Spleen (tissue), 7 donors: ENCODE measurements around the gene ADGRG4.

Experiments used
- POLR2A ChIP-seq, 3 donors: fragments of 450-650 bp; IDR thresholded peaks; one replicate each; pipeline ENCODE4 v1.5.1; 2017; ENCODE audit warnings: antibody characterized with exemption in 3 of 3, mild to moderate bottlenecking in 1 of 3
- TF ChIP-seq, protein P1 (sequence below), 11 experiments: fragments of 200-600 bp in 7 of 11; fragments of 450-650 bp in 4 of 11; sonication (generic) in 4 of 11; IDR thresholded peaks in 8 of 11; conservative IDR thresholded peaks in 3 of 11; 1 replicate in 7 of 11; 2 replicates in 4 of 11; pipeline versions ENCODE4 v1.4.0 to v1.8.0; 2016 to 2021; ENCODE audit warnings: antibody characterized with exemption in 11 of 11, inconsistent platforms in 4 of 11, mild to moderate bottlenecking in 1 of 11
- donor health status: DM: no; HTN: no; CAD: no; lungs with moderate emphysema.
- donor health status: DM: no; HTN: no; CAD: no.
- donor health status: DM: no; HTN: no; CAD: no.

DNA sequence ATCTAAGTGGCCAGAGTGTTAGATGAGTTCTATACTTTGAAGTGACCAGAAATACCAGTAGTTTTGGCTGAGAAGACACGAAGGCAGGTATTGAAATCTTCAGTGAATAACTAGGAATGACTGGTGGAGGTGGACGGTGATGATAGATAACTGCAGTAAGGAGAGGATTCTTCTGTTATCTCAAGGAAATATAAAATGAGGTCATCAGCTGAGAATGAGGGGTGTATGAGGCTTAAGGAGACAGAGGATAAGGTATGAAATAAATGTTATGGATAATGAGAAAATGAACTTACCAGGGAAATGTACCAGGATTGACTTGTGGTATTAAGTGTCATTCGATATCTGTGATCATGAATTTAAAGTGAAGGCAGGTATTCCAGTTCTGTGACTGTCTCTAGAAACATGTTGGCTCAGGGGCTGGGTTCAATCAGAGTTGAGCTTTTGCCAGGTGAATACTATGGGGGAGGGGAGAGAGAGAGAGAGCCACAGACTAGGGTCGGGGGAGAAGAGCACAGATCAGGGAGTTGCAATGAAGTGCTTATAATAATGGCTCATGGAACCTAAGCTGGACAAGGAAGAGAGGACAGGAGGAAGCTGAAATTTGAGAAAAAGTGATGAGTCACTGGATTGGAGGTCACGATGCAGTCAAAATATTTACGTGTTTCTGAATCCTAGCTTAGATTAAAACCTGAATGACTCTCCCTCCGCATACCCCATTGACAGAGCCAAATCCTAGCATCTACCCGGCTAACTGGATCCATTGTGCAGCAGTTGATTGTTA is 149.5 kb downstream of the ADGRG4 start:
- TF ChIP-seq, protein P1, sequence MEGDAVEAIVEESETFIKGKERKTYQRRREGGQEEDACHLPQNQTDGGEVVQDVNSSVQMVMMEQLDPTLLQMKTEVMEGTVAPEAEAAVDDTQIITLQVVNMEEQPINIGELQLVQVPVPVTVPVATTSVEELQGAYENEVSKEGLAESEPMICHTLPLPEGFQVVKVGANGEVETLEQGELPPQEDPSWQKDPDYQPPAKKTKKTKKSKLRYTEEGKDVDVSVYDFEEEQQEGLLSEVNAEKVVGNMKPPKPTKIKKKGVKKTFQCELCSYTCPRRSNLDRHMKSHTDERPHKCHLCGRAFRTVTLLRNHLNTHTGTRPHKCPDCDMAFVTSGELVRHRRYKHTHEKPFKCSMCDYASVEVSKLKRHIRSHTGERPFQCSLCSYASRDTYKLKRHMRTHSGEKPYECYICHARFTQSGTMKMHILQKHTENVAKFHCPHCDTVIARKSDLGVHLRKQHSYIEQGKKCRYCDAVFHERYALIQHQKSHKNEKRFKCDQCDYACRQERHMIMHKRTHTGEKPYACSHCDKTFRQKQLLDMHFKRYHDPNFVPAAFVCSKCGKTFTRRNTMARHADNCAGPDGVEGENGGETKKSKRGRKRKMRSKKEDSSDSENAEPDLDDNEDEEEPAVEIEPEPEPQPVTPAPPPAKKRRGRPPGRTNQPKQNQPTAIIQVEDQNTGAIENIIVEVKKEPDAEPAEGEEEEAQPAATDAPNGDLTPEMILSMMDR (IDR thresholded peaks at IDR 0.05 in 8 of 11, conservative IDR thresholded peaks at IDR 0.05 in 3 of 11): no peak
- TF ChIP-seq POLR2A (IDR thresholded peaks at IDR 0.05): no peak
